SU-DHL-6 (cell line): ENCODE results near the gene RASSF5.

Experiments used
- CTCF ChIP-seq: fragments of 200-600 bp; sonication (generic); IDR thresholded peaks from one replicate; pipeline ENCODE4 v1.5.1; 2017; ENCODE audit warnings: antibody characterized with exemption, mild to moderate bottlenecking, low read length, moderate library complexity; ENCODE audit not compliant: insufficient read depth, poor library complexity, severe bottlenecking
- EZH2phosphoT487 ChIP-seq: fragments of 200-600 bp; sonication (generic), shearing (Covaris generic); conservative IDR thresholded peaks from 2 replicates; pipeline ENCODE4 v1.6.1; 2018; ENCODE audit warnings: mild to moderate bottlenecking, antibody characterized with exemption, low read length, moderate library complexity, mixed read lengths

DNA sequence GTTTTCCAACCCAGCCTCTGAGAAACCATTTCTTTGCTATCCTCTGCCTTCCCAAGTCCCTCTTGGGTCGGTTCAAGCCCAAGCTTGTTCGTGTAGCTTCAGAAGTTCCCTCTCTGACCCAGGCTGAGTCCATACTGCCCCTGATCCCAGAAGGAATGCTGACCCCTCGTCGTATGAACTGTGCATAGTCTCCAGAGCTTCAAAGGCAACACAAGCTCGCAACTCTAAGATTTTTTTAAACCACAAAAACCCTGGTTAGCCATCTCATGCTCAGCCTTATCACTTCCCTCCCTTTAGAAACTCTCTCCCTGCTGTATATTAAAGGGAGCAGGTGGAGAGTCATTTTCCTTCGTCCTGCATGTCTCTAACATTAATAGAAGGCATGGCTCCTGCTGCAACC lies 81.2 kb downstream of the RASSF5 start:
- TF ChIP-seq CTCF (no peak), EZH2phosphoT487 (no peak)
